HEK293 (cell line): ENCODE results near the gene TCF7.

ENCODE experiments used
- BCL11B ChIP-seq: fragments of 450-650 bp; formaldehyde crosslinking; IDR thresholded peaks from 2 replicates; pipeline ENCODE4 v1.5.1; 2016; ENCODE audit warnings: low read depth, missing biosample characterization, missing genetic modification characterization
- FEZF1 ChIP-seq: fragments of 450-650 bp; formaldehyde crosslinking; IDR thresholded peaks from 2 replicates; pipeline ENCODE4 v1.5.1; 2016; ENCODE audit warnings: missing biosample characterization, missing genetic modification characterization
- GLI2 ChIP-seq: fragments of 450-650 bp; formaldehyde crosslinking; IDR thresholded peaks from 2 replicates; pipeline ENCODE4; 2017; ENCODE audit warnings: missing biosample characterization, missing genetic modification characterization, low read depth, borderline replicate concordance
- KLF7 ChIP-seq: fragments of 450-650 bp; formaldehyde crosslinking; IDR thresholded peaks from 2 replicates; pipeline ENCODE4 v1.5.1; 2016; ENCODE audit warnings: missing biosample characterization, missing genetic modification characterization, borderline replicate concordance
- KLF9 ChIP-seq: fragments of 450-650 bp; formaldehyde crosslinking; IDR thresholded peaks from 2 replicates; pipeline ENCODE4 v1.5.1; 2016; ENCODE audit warnings: missing biosample characterization, missing genetic modification characterization, low read depth
- OVOL3 ChIP-seq: fragments of 450-650 bp; formaldehyde crosslinking; IDR thresholded peaks from 2 replicates; pipeline ENCODE4 v1.5.1; 2016; ENCODE audit warnings: missing biosample characterization, missing genetic modification characterization
- PATZ1 ChIP-seq: fragments of 450-650 bp; formaldehyde crosslinking; IDR thresholded peaks from 2 replicates; pipeline ENCODE4 v1.5.1; 2016; ENCODE audit warnings: missing biosample characterization, missing genetic modification characterization
- PBX3 ChIP-seq: sonication (generic); formaldehyde crosslinking; IDR thresholded peaks from 2 replicates; pipeline ENCODE4 v1.8.1; 2022; ENCODE audit warnings: mild to moderate bottlenecking, moderate library complexity, missing genetic modification reagents
- SP2 ChIP-seq: fragments of 450-650 bp; formaldehyde crosslinking; IDR thresholded peaks from 2 replicates; pipeline ENCODE4 v1.5.1; 2016; ENCODE audit warnings: missing biosample characterization, missing genetic modification characterization
- WT1 ChIP-seq: fragments of 450-650 bp; formaldehyde crosslinking; IDR thresholded peaks from 2 replicates; pipeline ENCODE4 v1.5.1; 2016; ENCODE audit warnings: missing biosample characterization, missing genetic modification characterization
- ZBTB1 ChIP-seq: fragments of 450-650 bp; formaldehyde crosslinking; IDR thresholded peaks from 2 replicates; pipeline ENCODE4 v1.5.1; 2016; ENCODE audit warnings: missing biosample characterization, missing genetic modification characterization
- ZBTB11 ChIP-seq: fragments of 450-650 bp; formaldehyde crosslinking; conservative IDR thresholded peaks from 2 replicates; pipeline ENCODE4 v1.5.1; 2016; ENCODE audit warnings: low read depth, missing biosample characterization, missing genetic modification characterization
- ZEB2 ChIP-seq: fragments of 450-650 bp; formaldehyde crosslinking; IDR thresholded peaks from 2 replicates; pipeline ENCODE4 v1.5.1; 2016; ENCODE audit warnings: missing biosample characterization, missing genetic modification characterization
- ZFHX2 ChIP-seq: fragments of 450-650 bp; formaldehyde crosslinking; conservative IDR thresholded peaks from 2 replicates; pipeline ENCODE4 v1.5.1; 2016; ENCODE audit warnings: missing biosample characterization, missing genetic modification characterization
- ZNF10 ChIP-seq: fragments of 450-650 bp; formaldehyde crosslinking; IDR thresholded peaks from 2 replicates; pipeline ENCODE4 v1.5.1; 2017; ENCODE audit warnings: missing biosample characterization, missing genetic modification characterization
- ZNF169 ChIP-seq: fragments of 450-650 bp; formaldehyde crosslinking; IDR thresholded peaks from 2 replicates; pipeline ENCODE4 v1.5.1; 2016; ENCODE audit warnings: missing biosample characterization, missing genetic modification characterization
- ZNF175 ChIP-seq: fragments of 450-650 bp; formaldehyde crosslinking; IDR thresholded peaks from 2 replicates; pipeline ENCODE4 v1.5.1; 2016; ENCODE audit warnings: missing biosample characterization, missing genetic modification characterization
- ZNF18 ChIP-seq: fragments of 450-650 bp; formaldehyde crosslinking; IDR thresholded peaks from 2 replicates; pipeline ENCODE4 v1.5.1; 2016; ENCODE audit warnings: missing biosample characterization, missing genetic modification characterization
- ZNF2 ChIP-seq: fragments of 450-650 bp; formaldehyde crosslinking; IDR thresholded peaks from 2 replicates; pipeline ENCODE4 v1.5.1; 2016; ENCODE audit warnings: missing biosample characterization, missing genetic modification characterization
- ZNF248 ChIP-seq: fragments of 450-650 bp; formaldehyde crosslinking; IDR thresholded peaks from 2 replicates; pipeline ENCODE4 v1.5.1; 2017; ENCODE audit warnings: missing biosample characterization, missing genetic modification characterization
- ZNF335 ChIP-seq: fragments of 450-650 bp; formaldehyde crosslinking; conservative IDR thresholded peaks from 2 replicates; pipeline ENCODE4 v1.5.1; 2016; ENCODE audit warnings: missing biosample characterization, missing genetic modification characterization
- ZNF341 ChIP-seq: fragments of 450-650 bp; formaldehyde crosslinking; IDR thresholded peaks from 2 replicates; pipeline ENCODE4; 2016; ENCODE audit warnings: low read depth, missing biosample characterization, missing genetic modification characterization
- ZNF391 ChIP-seq: fragments of 450-650 bp; formaldehyde crosslinking; IDR thresholded peaks from 2 replicates; pipeline ENCODE4 v1.5.1; 2016; ENCODE audit warnings: low read depth, missing biosample characterization, missing genetic modification characterization, borderline replicate concordance
- ZNF561 ChIP-seq: fragments of 450-650 bp; IDR thresholded peaks from 2 replicates; pipeline ENCODE4 v1.5.1; 2018; ENCODE audit warnings: missing biosample characterization, missing genetic modification characterization, borderline replicate concordance
- ZNF624 ChIP-seq: fragments of 450-650 bp; formaldehyde crosslinking; IDR thresholded peaks from 2 replicates; pipeline ENCODE4 v1.5.1; 2017; ENCODE audit warnings: missing biosample characterization, missing genetic modification characterization
- ZNF777 ChIP-seq: fragments of 450-650 bp; formaldehyde crosslinking; IDR thresholded peaks from 2 replicates; pipeline ENCODE4 v1.5.1; 2017; ENCODE audit warnings: missing biosample characterization, missing genetic modification characterization, borderline replicate concordance
- ZSCAN18 ChIP-seq: fragments of 450-650 bp; formaldehyde crosslinking; IDR thresholded peaks from 2 replicates; pipeline ENCODE4 v1.5.1; 2016; ENCODE audit warnings: missing biosample characterization, missing genetic modification characterization
- ZSCAN30 ChIP-seq: fragments of 450-650 bp; IDR thresholded peaks from 2 replicates; pipeline ENCODE4 v1.5.1; 2018; ENCODE audit warnings: missing biosample characterization, mild to moderate bottlenecking, missing genetic modification characterization, moderate library complexity
- TF ChIP-seq, protein P1 (sequence below): fragments of 450-650 bp; formaldehyde crosslinking; IDR thresholded peaks from 2 replicates; pipeline ENCODE4 v1.5.1; 2017; ENCODE audit warnings: missing biosample characterization, missing genetic modification characterization

TCF7 gene

GRCh38 chr5:134113902-134114875 lies at the start of gene TCF7 (continued):
- TF ChIP-seq, protein P1, sequence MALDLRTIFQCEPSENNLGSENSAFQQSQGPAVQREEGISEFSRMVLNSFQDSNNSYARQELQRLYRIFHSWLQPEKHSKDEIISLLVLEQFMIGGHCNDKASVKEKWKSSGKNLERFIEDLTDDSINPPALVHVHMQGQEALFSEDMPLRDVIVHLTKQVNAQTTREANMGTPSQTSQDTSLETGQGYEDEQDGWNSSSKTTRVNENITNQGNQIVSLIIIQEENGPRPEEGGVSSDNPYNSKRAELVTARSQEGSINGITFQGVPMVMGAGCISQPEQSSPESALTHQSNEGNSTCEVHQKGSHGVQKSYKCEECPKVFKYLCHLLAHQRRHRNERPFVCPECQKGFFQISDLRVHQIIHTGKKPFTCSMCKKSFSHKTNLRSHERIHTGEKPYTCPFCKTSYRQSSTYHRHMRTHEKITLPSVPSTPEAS (tag by site-specific recombination): no peak
- no peak for TF ChIP-seq FEZF1 (tag by site-specific recombination)
- peak; percentile 72 for TF ChIP-seq ZNF341 (tag by site-specific recombination)
- no peak for TF ChIP-seq ZNF624 (tag by site-specific recombination)
- no peak for TF ChIP-seq WT1 (tag by site-specific recombination)
- TF ChIP-seq ZNF391 (tag by site-specific recombination): no peak
- TF ChIP-seq ZNF248 (tag by site-specific recombination): no peak
- TF ChIP-seq ZSCAN18 (tag by site-specific recombination): no peak
- peak; percentile 89; the same call in 1 of the 2 replicates for TF ChIP-seq ZNF561 (tag by site-specific recombination)
- 0 out of 2 replicates have a peak, but pooled peaks have one; percentile 48 for TF ChIP-seq ZNF777 (tag by site-specific recombination)
- peak; percentile 57 for TF ChIP-seq SP2 (tag by site-specific recombination)
- peak; percentile 99 for TF ChIP-seq ZNF18 (tag by site-specific recombination)
- peak; percentile 47 for TF ChIP-seq ZFHX2 (tag by site-specific recombination)
- no peak for TF ChIP-seq ZBTB11
- peak; percentile 65; the same call in 1 of the 2 replicates for TF ChIP-seq ZNF335 (tag by site-specific recombination)
- no peak for TF ChIP-seq PBX3
- no peak for TF ChIP-seq OVOL3 (tag by site-specific recombination)
- peak; percentile 72 for TF ChIP-seq KLF9 (tag by site-specific recombination)
- no peak for TF ChIP-seq BCL11B (tag by site-specific recombination)
- no peak for TF ChIP-seq ZNF169 (tag by site-specific recombination)
- no peak for TF ChIP-seq ZNF175 (tag by site-specific recombination)
- no peak for TF ChIP-seq ZNF10 (tag by site-specific recombination)
- TF ChIP-seq ZSCAN30 (tag by site-specific recombination): no peak
- TF ChIP-seq KLF7 (tag by site-specific recombination): 0 out of 2 replicates have a peak, but pooled peaks have one; percentile 11
- TF ChIP-seq ZEB2 (tag by site-specific recombination): no peak
- TF ChIP-seq GLI2 (tag by site-specific recombination): no peak
- no peak for TF ChIP-seq ZNF2
- no peak for TF ChIP-seq ZBTB1 (tag by site-specific recombination)
- no peak for TF ChIP-seq PATZ1 (tag by site-specific recombination)
